ENCODE data around the gene HNRNPH3. TPM values are rescaled to one million over a fixed set of nuclear protein-coding genes. Genes with fewer than 3 reads are reported as not detected.

HNRNPH3 gene
- total RNA-seq, 1 experiment from 2014 or later: 143 TPM

DNA sequence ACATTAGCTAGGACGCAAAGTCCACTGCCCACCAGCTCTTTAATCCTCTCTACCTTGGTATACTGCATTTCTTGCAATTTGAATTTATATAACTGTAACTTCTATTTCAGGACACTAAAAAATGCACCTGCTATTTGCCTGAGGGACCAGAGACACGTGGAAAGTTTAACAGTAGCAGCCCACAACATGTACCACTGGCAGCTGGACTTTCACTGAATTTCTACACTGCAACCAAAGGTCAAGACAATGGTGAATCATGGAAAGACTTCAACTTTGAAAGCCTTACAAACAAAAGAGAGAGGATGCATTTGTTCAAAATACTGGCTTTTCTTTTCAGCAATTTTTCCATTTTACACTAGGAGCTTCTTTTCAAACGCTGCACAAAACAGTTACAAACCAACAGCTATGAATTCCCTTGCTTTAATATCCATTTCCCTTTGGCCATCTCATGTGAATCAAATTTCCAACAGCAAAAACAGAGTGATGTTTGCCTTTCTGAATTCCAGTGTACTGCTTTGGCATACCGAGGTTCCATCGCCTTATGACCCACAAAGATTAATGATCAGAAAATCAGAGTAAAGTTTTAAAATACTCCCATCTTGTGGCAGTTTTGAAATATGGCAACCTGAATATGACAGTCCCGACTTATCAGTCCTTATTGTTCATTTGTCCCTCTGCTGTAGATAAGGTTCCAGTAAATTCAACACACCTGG is 29.9 kb upstream of the HNRNPH3 start:
- in situ Hi-C loops (cut with HindIII; ENCODE audit: low pct_unique_long_range_greater_than_20kb, low sequenced_read_pairs) (no loop called here), intact Hi-C loops (cut with micrococcal nuclease; ENCODE audit: unreplicated experiment) (loop anchor here (5.0 to 10.0 kb wide), 2 partner anchors 90 to 217 kb away; no protein-coding TSS in a partner anchor)
- no TSS peak for BruUV-seq (replicated peaks)
- Histone ChIP-seq H3K27me3 (ENCODE audit: control insufficient read depth, insufficient read depth, low read length) (no peaks in the 10 kb centered on the region), H3K4me3 (ENCODE audit: low read depth in 2 of 2, low read length in 2 of 2) (no peak overlapping the region), H3K36me3 (ENCODE audit: control insufficient read depth, insufficient read depth, low read length) (no peaks in the 10 kb centered on the region), H3K27ac (ENCODE audit: low read length) (no peak overlapping the region), H3K4me1 (ENCODE audit: control insufficient read depth, insufficient read depth, low read length) (peaks cover 13% of the 10 kb centered on the region; the same call in 1 of the 2 replicates), H3K9me3 (ENCODE audit: control insufficient read depth, insufficient read depth, low read depth, low read length) (no peaks in the 10 kb centered on the region)
- ATAC-seq (peak; percentile 90), DNase-seq (ENCODE audit: low read depth, low spot score) (peak; percentile 72)
- CTCF ChIA-PET: interaction anchor here (0.5 to 3.0 kb wide), 8 partner anchors 13 to 346 kb away, joined by 3 to 30 read pairs (median 4); no protein-coding TSS in a partner anchor
- TF ChIP-seq, protein P1, sequence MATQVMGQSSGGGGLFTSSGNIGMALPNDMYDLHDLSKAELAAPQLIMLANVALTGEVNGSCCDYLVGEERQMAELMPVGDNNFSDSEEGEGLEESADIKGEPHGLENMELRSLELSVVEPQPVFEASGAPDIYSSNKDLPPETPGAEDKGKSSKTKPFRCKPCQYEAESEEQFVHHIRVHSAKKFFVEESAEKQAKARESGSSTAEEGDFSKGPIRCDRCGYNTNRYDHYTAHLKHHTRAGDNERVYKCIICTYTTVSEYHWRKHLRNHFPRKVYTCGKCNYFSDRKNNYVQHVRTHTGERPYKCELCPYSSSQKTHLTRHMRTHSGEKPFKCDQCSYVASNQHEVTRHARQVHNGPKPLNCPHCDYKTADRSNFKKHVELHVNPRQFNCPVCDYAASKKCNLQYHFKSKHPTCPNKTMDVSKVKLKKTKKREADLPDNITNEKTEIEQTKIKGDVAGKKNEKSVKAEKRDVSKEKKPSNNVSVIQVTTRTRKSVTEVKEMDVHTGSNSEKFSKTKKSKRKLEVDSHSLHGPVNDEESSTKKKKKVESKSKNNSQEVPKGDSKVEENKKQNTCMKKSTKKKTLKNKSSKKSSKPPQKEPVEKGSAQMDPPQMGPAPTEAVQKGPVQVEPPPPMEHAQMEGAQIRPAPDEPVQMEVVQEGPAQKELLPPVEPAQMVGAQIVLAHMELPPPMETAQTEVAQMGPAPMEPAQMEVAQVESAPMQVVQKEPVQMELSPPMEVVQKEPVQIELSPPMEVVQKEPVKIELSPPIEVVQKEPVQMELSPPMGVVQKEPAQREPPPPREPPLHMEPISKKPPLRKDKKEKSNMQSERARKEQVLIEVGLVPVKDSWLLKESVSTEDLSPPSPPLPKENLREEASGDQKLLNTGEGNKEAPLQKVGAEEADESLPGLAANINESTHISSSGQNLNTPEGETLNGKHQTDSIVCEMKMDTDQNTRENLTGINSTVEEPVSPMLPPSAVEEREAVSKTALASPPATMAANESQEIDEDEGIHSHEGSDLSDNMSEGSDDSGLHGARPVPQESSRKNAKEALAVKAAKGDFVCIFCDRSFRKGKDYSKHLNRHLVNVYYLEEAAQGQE (IDR thresholded peaks at IDR 0.05; ENCODE audit: insufficient read depth in 1 of 2, low read depth in 2 of 2, low read length in 1 of 2): no peak
- TF ChIP-seq, protein P2, sequence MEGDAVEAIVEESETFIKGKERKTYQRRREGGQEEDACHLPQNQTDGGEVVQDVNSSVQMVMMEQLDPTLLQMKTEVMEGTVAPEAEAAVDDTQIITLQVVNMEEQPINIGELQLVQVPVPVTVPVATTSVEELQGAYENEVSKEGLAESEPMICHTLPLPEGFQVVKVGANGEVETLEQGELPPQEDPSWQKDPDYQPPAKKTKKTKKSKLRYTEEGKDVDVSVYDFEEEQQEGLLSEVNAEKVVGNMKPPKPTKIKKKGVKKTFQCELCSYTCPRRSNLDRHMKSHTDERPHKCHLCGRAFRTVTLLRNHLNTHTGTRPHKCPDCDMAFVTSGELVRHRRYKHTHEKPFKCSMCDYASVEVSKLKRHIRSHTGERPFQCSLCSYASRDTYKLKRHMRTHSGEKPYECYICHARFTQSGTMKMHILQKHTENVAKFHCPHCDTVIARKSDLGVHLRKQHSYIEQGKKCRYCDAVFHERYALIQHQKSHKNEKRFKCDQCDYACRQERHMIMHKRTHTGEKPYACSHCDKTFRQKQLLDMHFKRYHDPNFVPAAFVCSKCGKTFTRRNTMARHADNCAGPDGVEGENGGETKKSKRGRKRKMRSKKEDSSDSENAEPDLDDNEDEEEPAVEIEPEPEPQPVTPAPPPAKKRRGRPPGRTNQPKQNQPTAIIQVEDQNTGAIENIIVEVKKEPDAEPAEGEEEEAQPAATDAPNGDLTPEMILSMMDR (IDR thresholded peaks at IDR 0.05): peak; percentile 73
- POLR2A ChIA-PET: interaction anchor here (0.6 kb wide), 1 partner anchor 219 kb away, joined by 3 read pairs; no protein-coding TSS in a partner anchor

DNA sequence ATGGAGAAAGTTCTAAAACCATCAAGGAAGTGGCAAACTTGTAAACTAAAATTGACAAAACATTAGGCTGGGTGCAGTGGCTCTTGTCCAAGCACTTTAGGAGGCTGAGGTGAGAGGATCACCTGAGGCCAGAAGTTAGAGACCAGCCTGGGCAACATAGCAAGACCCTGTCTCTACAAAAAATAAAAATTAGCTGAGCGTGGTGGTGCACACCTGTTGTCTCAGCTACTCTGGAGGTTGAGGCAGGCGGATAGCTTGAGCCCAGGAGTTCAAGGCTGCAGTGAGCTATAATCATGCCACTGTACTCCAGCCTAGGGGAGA is 29.4 kb upstream of the HNRNPH3 start:
- Histone ChIP-seq H3K4me3 (ENCODE audit: low read depth in 2 of 2, low read length in 2 of 2) (no peak overlapping the region), H3K9me3 (ENCODE audit: control insufficient read depth, insufficient read depth, low read depth, low read length) (no peaks in the 10 kb centered on the region), H3K36me3 (ENCODE audit: control insufficient read depth, insufficient read depth, low read length) (no peaks in the 10 kb centered on the region), H3K27me3 (ENCODE audit: control insufficient read depth, insufficient read depth, low read length) (no peaks in the 10 kb centered on the region), H3K4me1 (ENCODE audit: control insufficient read depth, insufficient read depth, low read length) (peaks cover 13% of the 10 kb centered on the region; the same call in 1 of the 2 replicates), H3K27ac (ENCODE audit: low read length) (no peak overlapping the region)
- BruUV-seq (replicated peaks): no TSS peak
- intact Hi-C loops (cut with micrococcal nuclease; ENCODE audit: unreplicated experiment) (loop anchor here (5.0 to 10.0 kb wide), 2 partner anchors 90 to 218 kb away; no protein-coding TSS in a partner anchor), in situ Hi-C loops (cut with HindIII; ENCODE audit: low pct_unique_long_range_greater_than_20kb, low sequenced_read_pairs) (no loop called here)
- TF ChIP-seq, protein P2 (IDR thresholded peaks at IDR 0.05): peak; percentile 48
- TF ChIP-seq POLR2AphosphoS5 (IDR thresholded peaks at IDR 0.05; ENCODE audit: low read depth, low read length): no peak
- ChIA-PET POLR2A (interaction anchor here (0.6 kb wide), 1 partner anchor 196 kb away, joined by 9 read pairs; no protein-coding TSS in a partner anchor), CTCF (interaction anchor here (0.6 to 3.0 kb wide), 6 partner anchors 12 to 351 kb away, joined by 4 to 30 read pairs (median 4); no protein-coding TSS in a partner anchor)
- peak; percentile 53 for ATAC-seq
- DNase-seq (ENCODE audit: low read depth, low spot score): no peak

All from Panc1 (cell line).